ENCODE data around the gene ALG3.

ALG3 gene

GRCh38 chr3:184193991-184194539, 54.7 kb downstream of the ALG3 start:
- TF ChIP-seq CTCF (IDR thresholded peaks at IDR 0.05; ENCODE audit: control insufficient read depth, extremely low read depth, insufficient read depth), result no peak

GRCh38 chr3:184192889-184193288, 55.9 kb downstream of the ALG3 start:
- DNase-seq (ENCODE audit: low read depth), result no peak
- no peak for TF ChIP-seq CTCF (IDR thresholded peaks at IDR 0.05; ENCODE audit: control insufficient read depth, extremely low read depth, insufficient read depth)
- H3K4me3 ChIP-seq (ENCODE audit: low read depth, low read length), result no peak overlapping the region

More at GRCh38 chr3:184193991-184194539, 54.7 kb downstream of the ALG3 start:
- no peak for DNase-seq (ENCODE audit: low read depth)
- H3K4me3 ChIP-seq (ENCODE audit: low read depth, low read length), result no peak overlapping the region

All from LNCaP clone FGC (cell line).